ENCODE measurements around the gene MASP2. TPM values are rescaled to one million over a fixed set of nuclear protein-coding genes. Genes with fewer than 3 reads are reported as not detected.
"Not testable (repeated sequence)": the region's sequence is repeated elsewhere in the genome, so short reads cannot be mapped to it uniquely, and the experiment has no call there.

Gene MASP2
- total and polyA plus RNA-seq, 4 donors = 0.05 TPM; not detected in 3

- Histone ChIP-seq H3K27me3 (ENCODE audit: control insufficient read depth in 1 of 2, insufficient read depth in 2 of 2, low read length in 1 of 2) (no peaks in the 10 kb centered on the region), H3K36me3 (ENCODE audit: control insufficient read depth in 1 of 2, insufficient read depth in 2 of 2, low read length in 1 of 2) (peaks cover 2 to 7% of the 10 kb centered on the region in 2 donors), H3K27ac (ENCODE audit: low read depth in 1 of 2, low read length in 2 of 2) (no peak overlapping the region), H3K9me3 (ENCODE audit: control insufficient read depth, low read length) (no peaks in the 10 kb centered on the region), H3K4me3 (ENCODE audit: low read length in 2 of 2) (no peak overlapping the region), H3K4me1 (ENCODE audit: control insufficient read depth in 1 of 2, insufficient read depth in 2 of 2, low read length in 2 of 2) (no peaks in the 10 kb centered on the region)
- intact Hi-C loops (cut with DNase I) = no loop called here
- 88% methylated on average over 7 of the region's 7 CpGs for WGBS, 2 donors
- no peak for ATAC-seq (ENCODE audit: low FRiP score)
- DNase-seq = peak in 1 of 2 donors; percentile 59
Measured at GRCh38 chr1:11054181-11054580, 7.1 kb upstream of the MASP2 start.

DNA sequence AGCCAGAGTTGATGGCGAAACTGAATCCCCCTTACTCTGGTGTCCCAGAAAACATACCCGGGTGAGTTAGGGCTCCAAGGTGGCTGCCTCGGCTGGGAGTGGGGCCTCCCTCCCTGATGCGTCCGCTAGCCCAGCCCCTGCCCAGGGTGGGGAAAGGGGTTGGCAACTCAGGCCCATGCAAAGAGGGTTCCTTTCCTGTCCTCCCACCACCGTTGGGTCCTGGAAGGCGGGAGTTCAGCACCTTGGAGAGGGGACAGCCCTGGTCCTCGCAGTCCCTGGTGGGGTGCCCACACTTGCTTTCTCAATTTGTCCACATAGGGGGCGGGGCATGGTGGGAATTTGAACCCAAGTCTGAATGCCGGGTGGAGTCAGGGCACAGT, 6.7 kb upstream of the MASP2 start:
- Histone ChIP-seq H3K36me3 (ENCODE audit: control insufficient read depth in 1 of 2, insufficient read depth in 2 of 2, low read length in 1 of 2) (peaks cover 2 to 7% of the 10 kb centered on the region in 2 donors), H3K27me3 (ENCODE audit: control insufficient read depth in 1 of 2, insufficient read depth in 2 of 2, low read length in 1 of 2) (no peaks in the 10 kb centered on the region), H3K4me1 (ENCODE audit: control insufficient read depth in 1 of 2, insufficient read depth in 2 of 2, low read length in 2 of 2) (no peaks in the 10 kb centered on the region), H3K27ac (ENCODE audit: low read depth in 1 of 2, low read length in 2 of 2) (no peak overlapping the region), H3K9me3 (ENCODE audit: control insufficient read depth, low read length) (no peaks in the 10 kb centered on the region), H3K4me3 (ENCODE audit: low read length in 2 of 2) (no peak overlapping the region)
- ATAC-seq (ENCODE audit: low FRiP score) (peak; percentile 36), DNase-seq (peak in 1 of 2 donors; percentile 72)
- WGBS, 2 donors = 51% methylated on average over 10 of the region's 10 CpGs
- intact Hi-C loops (cut with DNase I) = no loop called here

DNA sequence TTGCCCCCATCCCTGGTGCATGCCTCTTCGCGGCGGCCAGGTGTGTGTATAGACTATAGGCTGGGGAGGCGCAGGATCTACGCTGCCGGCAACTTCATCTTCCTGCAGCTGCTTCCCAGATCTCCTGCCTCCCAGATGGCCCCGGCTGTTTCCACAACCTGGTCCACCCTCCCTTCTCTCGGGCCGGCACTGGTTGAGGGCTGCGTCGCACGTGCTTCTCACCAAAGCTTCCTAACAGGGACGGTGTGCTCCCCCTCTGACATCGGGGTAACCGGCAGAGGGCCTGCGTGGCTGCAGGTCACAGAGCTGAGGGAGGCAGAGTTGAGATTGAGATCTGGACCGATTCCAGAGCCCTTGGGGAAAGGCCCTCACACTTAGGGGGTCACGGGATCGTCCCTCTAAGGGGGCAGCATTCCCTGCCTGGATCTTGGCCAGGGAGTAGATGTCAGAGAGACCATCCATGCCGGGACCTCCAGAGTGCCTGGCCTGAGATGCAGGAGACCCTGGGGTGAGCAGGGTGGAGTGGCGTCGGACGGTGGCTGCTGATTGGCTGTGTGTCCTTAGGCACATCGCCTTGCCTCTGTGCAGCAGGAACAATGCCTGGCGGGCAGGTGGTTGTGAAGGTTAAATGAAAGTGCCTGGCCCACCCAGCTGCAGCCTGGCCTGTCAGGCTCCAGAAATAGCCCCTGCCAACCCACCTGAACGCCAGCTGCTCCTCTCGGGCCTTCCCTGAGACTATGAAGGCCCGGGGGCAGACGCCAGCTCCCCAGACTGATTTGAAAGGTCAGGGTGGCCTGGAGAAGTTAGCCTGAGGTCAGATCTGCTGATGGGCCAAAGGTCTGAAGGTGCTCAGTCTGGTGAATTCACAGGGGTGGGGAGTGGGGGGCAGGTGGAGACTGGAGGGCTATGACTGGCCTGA, 6.1 kb upstream of the MASP2 start:
- H3K4me3 ChIP-seq (ENCODE audit: low read length in 2 of 2) = no peak overlapping the region
- 22 to 24% methylated on average over 28 to 29 of the region's 29 CpGs for WGBS, 2 donors
- no peaks in the 10 kb centered on the region for H3K27me3 ChIP-seq (ENCODE audit: control insufficient read depth in 1 of 2, insufficient read depth in 2 of 2, low read length in 1 of 2)
- DNase-seq = peak in 1 of 2 donors; percentile 63
- H3K36me3 ChIP-seq (ENCODE audit: control insufficient read depth in 1 of 2, insufficient read depth in 2 of 2, low read length in 1 of 2) = peaks cover 2 to 7% of the 10 kb centered on the region in 2 donors
- ATAC-seq (ENCODE audit: low FRiP score) = no peak
- no peak overlapping the region for H3K27ac ChIP-seq (ENCODE audit: low read depth in 1 of 2, low read length in 2 of 2)
- intact Hi-C loops (cut with DNase I) = no loop called here
- H3K4me1 ChIP-seq (ENCODE audit: control insufficient read depth in 1 of 2, insufficient read depth in 2 of 2, low read length in 2 of 2) = no peaks in the 10 kb centered on the region
- no peaks in the 10 kb centered on the region for H3K9me3 ChIP-seq (ENCODE audit: control insufficient read depth, low read length)

DNA sequence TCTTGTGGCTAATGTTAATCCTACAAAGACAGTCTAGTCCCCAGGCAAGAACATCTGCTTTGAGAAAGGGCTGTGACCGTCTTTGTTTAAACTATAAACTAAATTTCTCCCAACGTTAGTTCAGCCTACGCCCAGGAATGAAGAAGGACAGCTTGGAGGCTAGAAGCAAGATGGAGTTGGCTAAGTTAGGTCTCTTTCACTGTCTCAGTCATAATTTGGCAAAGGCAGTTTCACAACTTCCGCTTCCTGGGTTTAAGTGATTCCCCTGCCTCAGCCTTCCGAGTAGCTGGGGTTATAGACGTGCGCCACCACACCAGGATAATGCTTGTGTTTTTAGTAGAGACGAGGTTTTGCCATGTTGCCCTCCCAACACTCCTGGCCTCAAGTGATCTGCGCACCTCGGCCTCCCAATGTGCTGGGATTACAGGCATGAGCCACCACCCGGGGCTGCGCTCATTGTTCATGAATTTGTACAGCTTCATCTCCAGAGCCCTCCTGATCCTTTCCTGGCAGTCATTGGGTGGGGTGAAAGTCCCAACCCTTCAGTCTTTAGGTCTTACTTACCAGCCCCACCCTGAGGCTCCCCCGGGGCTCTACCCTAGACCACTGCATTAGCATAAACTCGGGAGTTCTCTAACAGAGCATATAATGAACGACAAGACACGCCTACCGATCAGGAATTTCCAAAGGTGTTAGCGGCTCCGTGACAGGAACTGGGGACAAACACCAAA, 4.9 kb upstream of the MASP2 start:
- peaks cover 2 to 7% of the 10 kb centered on the region in 2 donors for H3K36me3 ChIP-seq (ENCODE audit: control insufficient read depth in 1 of 2, insufficient read depth in 2 of 2, low read length in 1 of 2)
- no peak overlapping the region for H3K4me3 ChIP-seq (ENCODE audit: low read length in 2 of 2)
- no peak overlapping the region for H3K27ac ChIP-seq (ENCODE audit: low read depth in 1 of 2, low read length in 2 of 2)
- 54 to 57% methylated on average over 19 of the region's 19 CpGs for whole genome bisulfite sequencing, 2 donors
- H3K27me3 ChIP-seq (ENCODE audit: control insufficient read depth in 1 of 2, insufficient read depth in 2 of 2, low read length in 1 of 2) = no peaks in the 10 kb centered on the region
- no peaks in the 10 kb centered on the region for H3K9me3 ChIP-seq (ENCODE audit: control insufficient read depth, low read length)
- H3K4me1 ChIP-seq (ENCODE audit: control insufficient read depth in 1 of 2, insufficient read depth in 2 of 2, low read length in 2 of 2) = no peaks in the 10 kb centered on the region
- intact Hi-C loops (cut with DNase I) = no loop called here
- ATAC-seq (ENCODE audit: low FRiP score) (no peak), DNase-seq (peak in 1 of 2 donors; percentile 43)

DNA sequence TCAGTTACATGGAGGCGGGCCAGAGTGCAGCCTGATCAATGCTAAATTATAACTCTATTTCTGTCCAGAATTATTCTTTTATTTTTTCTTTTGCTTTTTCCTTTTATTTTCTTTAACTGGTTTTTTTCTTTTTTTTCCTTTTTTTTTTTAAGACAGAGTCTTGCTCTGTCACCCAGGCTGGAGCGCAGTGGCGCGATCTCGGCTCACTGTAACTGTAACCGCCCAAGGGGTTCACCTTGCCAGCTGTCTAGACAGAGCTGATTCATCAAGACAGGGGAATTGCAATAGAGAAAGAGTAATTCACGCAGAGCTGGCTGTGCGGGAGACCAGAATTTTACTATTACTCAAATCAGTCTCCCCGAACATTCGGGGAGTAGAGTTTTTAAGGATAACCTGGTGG, 4.1 kb upstream of the MASP2 start:
- 87 to 89% methylated on average over 10 of the region's 10 CpGs for WGBS, 2 donors
- ATAC-seq (ENCODE audit: low FRiP score); intact Hi-C loops (cut with DNase I): not testable (repeated sequence)

DNA sequence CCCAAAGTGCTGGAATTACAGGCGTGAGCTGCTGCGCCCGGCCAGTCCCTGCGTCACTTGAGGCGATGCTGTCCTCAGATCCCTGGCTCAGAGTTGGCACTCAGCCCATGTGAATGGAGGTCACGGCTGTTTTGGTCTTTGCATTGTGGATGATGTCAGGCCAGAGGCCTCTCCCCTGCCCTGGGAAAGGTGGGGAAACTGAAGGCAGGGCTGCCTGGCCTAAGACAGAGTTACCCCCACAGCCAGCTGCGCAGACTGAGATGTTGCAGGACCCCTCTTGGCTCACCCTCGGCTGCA, 821 bp downstream of the MASP2 start:
- DNase-seq (peak in 1 of 2 donors; percentile 53), ATAC-seq (ENCODE audit: low FRiP score) (no peak)
- no peaks in the 10 kb centered on the region for H3K4me1 ChIP-seq (ENCODE audit: control insufficient read depth in 1 of 2, insufficient read depth in 2 of 2, low read length in 2 of 2)
- no peaks in the 10 kb centered on the region for H3K36me3 ChIP-seq (ENCODE audit: control insufficient read depth in 1 of 2, insufficient read depth in 2 of 2, low read length in 1 of 2)
- 87 to 88% methylated on average over 8 of the region's 8 CpGs for WGBS, 2 donors
- no peaks in the 10 kb centered on the region for H3K27me3 ChIP-seq (ENCODE audit: control insufficient read depth in 1 of 2, insufficient read depth in 2 of 2, low read length in 1 of 2)
- no peak overlapping the region for H3K27ac ChIP-seq (ENCODE audit: low read depth in 1 of 2, low read length in 2 of 2)
- no peak overlapping the region for H3K4me3 ChIP-seq (ENCODE audit: low read length in 2 of 2)
- intact Hi-C loops (cut with DNase I) = no loop called here
- no peaks in the 10 kb centered on the region for H3K9me3 ChIP-seq (ENCODE audit: control insufficient read depth, low read length)

More for the DNA sequence above, 4.1 kb upstream of the MASP2 start:
- H3K36me3 ChIP-seq (ENCODE audit: control insufficient read depth in 1 of 2, insufficient read depth in 2 of 2, low read length in 1 of 2); H3K9me3 ChIP-seq (ENCODE audit: control insufficient read depth, low read length); H3K27me3 ChIP-seq (ENCODE audit: control insufficient read depth in 1 of 2, insufficient read depth in 2 of 2, low read length in 1 of 2); H3K4me3 ChIP-seq (ENCODE audit: low read length in 2 of 2); H3K27ac ChIP-seq (ENCODE audit: low read depth in 1 of 2, low read length in 2 of 2); H3K4me1 ChIP-seq (ENCODE audit: control insufficient read depth in 1 of 2, insufficient read depth in 2 of 2, low read length in 2 of 2): not testable (repeated sequence)
- peak in 1 of 2 donors; percentile 17 for DNase-seq

DNA sequence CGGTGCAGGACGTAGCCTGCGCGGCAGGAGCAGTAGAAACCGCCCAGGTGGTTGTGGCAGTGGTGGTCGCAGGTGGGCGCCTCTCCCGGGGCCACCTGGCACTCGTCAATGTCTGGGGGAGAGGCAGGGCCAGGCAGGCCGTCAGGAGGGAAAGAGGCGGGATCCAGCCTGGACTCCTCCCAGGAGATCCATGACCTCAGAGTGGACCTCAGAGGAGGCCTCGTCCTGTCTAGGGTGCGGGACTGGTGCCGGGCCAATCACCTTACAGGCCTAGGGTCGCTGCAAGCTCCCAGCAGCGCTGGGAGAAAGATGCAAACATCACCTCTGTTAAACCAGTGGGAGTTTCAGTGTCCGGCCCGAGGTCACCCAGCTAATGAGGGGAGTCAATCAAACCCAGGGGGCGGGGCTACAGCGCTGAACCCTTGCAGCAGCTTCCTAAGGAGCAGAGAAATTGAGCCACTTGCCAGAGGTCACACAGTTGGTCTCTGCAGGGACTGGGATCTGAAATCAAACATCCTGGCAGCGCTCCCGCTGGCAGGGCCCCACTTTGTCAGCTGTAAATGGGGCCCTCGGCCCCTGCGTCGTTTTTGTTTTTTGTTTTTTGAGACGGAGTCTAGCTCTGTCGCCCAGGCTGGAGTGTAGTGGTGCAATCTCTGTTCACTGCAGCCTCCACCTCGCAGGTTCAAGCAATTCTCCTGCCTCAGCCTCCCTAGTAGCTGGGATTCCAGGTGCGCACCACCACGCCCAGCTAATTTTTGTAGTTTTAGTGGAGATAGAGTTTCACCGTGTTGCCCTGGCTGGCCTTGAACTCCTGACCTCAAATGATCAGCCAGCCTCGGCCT, 1.4 kb downstream of the MASP2 start:
- intact Hi-C loops (cut with DNase I) = no loop called here
- no peak for ATAC-seq (ENCODE audit: low FRiP score)
- WGBS, 2 donors = 52 to 57% methylated on average over 32 of the region's 32 CpGs
- DNase-seq = peak in 1 of 2 donors; percentile 67
- Histone ChIP-seq H3K4me3 (ENCODE audit: low read length in 2 of 2) (no peak overlapping the region), H3K27ac (ENCODE audit: low read depth in 1 of 2, low read length in 2 of 2) (no peak overlapping the region), H3K27me3 (ENCODE audit: control insufficient read depth in 1 of 2, insufficient read depth in 2 of 2, low read length in 1 of 2) (no peaks in the 10 kb centered on the region), H3K36me3 (ENCODE audit: control insufficient read depth in 1 of 2, insufficient read depth in 2 of 2, low read length in 1 of 2) (no peaks in the 10 kb centered on the region), H3K4me1 (ENCODE audit: control insufficient read depth in 1 of 2, insufficient read depth in 2 of 2, low read length in 2 of 2) (no peaks in the 10 kb centered on the region), H3K9me3 (ENCODE audit: control insufficient read depth, low read length) (no peaks in the 10 kb centered on the region)

- Histone ChIP-seq H3K4me3 (ENCODE audit: low read length in 2 of 2) (no peak overlapping the region), H3K27ac (ENCODE audit: low read depth in 1 of 2, low read length in 2 of 2) (no peak overlapping the region), H3K36me3 (ENCODE audit: control insufficient read depth in 1 of 2, insufficient read depth in 2 of 2, low read length in 1 of 2) (no peaks in the 10 kb centered on the region), H3K27me3 (ENCODE audit: control insufficient read depth in 1 of 2, insufficient read depth in 2 of 2, low read length in 1 of 2) (no peaks in the 10 kb centered on the region), H3K9me3 (ENCODE audit: control insufficient read depth, low read length) (no peaks in the 10 kb centered on the region), H3K4me1 (ENCODE audit: control insufficient read depth in 1 of 2, insufficient read depth in 2 of 2, low read length in 2 of 2) (no peaks in the 10 kb centered on the region)
- DNase-seq = peak in 1 of 2 donors; percentile 47
- WGBS, 2 donors = 79 to 80% methylated on average over 15 to 16 of the region's 16 CpGs
- ATAC-seq (ENCODE audit: low FRiP score) = no peak
- intact Hi-C loops (cut with DNase I) = no loop called here
Measured at GRCh38 chr1:11044849-11045427, 2.1 kb downstream of the MASP2 start.
